GM21529 (cell line): ENCODE results near the gene ZNF438.

ENCODE experiments used
- ATAC-seq: cut with Tn5 transposase; IDR thresholded peaks from one replicate; pipeline ENCODE4 v1.9.1; 2021; ENCODE audit not compliant: unreplicated experiment

The ZNF438 gene

DNA sequence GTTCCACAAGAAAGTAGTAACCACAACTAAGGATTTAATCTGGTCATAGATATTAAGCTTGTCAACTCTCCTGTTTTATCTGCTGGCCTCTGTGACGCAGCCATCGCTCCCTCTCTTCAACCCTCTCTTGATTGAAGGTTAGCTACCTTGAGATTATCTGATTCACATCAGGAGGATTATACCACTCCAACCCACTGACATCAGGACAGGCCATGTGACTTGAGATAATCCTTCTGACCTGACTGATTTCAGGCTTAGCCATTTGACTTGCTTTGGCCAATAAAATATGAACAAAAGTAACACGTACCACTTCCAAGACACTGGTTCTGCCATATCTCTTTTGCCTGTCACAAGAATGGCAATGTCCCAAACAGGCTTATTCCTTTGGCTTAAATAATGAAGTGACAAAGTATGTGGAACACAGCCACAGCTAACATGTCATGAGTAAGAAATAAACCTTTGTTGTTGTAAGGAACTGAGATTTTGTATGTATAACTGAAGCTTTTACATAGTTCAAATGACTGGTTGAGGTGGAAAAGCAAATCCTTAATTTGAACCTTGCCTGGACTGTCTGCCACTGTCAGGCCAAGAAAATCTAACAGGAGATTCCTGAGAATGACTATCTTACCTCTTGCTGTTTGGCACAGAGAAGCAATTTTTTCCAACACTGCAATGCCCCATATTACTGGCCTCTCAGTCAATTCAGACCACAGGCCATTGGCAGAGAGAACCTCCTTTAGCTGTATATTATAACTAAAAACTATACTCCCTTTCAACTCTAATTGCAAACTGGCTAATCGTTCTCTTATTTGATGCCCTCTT, 13.9 kb downstream of the ZNF438 start:
- no peak for ATAC-seq

DNA sequence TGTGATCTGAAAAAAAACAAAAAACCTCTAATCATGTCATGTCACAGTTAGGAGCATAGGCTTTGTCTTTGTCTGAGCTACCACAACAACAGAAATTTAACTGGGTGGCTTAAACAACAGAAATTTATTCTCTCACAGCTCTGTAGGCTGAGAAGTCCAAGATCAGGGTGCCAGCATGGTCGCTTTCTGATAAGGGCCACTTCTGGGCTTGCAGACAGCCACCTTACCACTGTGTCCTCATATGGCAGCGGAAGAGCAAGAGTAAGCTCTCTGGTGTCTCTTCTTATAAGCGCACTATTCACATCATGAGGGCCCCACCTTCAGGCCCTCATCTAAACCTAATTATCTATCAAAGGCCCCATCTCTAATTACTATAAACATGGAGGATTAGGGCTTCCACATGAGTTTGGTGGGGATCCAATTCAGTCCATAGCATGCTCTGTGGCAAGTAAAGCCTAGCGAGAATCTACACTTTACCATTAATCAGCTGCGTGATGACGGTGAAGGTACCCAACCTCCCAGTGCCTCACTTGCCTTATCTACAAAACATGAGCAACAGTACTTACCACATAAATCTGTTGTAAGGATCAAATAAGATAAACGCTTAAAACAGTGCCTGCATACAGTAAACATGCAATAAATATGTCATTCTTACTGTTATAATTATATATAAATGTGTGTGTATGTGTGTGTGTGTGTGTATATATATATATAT, 17.3 kb downstream of the ZNF438 start:
- ATAC-seq: no peak

DNA sequence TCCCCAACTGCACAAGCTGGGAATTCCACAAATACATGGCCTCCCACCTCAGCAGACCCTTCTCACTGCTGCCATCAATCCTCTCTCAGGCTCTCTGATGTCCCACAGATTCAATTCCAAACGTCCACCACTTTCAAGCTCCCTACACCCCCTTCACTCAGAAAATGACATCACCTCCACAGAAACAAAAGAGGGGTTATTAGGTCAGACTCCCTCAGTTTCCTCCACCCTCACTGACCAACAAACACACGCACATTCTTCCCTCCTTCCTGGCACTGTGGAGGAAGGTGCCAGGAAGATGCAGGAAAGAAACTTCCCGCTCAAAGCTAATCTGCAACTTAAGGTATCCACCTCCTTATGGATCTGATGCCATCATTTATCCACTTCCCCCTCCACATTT, 18.3 kb downstream of the ZNF438 start:
- ATAC-seq: no peak

DNA sequence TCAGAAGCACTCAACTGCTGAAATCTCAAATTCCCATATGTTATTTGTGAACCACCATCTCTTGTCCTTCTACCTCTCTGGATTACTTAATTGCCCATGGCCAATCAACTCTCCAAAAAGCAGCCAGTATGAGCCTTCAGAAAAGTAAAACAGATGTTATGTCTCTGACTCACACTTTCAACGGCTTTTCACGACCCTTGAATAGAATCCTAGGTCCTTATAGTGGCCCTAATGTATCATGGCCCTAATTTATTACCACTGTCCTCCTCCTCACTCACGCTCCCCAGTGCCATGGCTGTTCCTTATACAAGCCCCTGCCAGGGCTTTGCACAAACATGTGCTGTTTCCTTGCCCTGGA, 20.0 kb downstream of the ZNF438 start:
- no peak for ATAC-seq

DNA sequence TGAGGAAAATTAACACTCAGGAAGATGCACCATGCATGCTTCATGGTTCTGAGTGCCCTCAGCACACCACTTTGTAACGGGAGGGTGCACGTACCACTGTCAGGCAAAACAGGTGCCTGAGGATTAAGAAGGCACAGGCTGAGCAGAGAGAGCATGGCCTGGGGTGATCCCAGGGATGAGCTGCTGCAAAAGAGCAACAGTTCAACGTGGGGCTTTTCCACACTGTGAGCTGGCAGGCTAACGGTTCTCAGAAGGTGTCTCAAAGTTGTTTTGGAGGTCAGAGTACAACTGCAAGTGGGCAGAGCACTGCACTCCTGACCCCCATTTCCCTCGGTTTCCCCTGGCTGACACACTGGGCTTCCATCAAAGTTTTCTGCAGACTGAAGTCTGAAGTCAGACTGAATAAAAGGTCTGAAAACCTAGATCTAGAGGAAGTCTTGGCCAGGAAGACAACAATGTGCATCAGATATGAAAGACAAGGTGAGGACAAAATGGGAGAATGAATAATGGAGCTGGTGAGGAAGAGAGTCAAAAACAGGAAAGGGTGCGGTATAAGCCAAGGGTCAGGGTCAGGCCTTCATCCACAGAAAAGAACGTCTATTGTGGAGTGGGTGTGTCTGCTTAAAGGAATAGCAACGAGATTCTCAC, 20.5 kb downstream of the ZNF438 start:
- ATAC-seq: no peak

DNA sequence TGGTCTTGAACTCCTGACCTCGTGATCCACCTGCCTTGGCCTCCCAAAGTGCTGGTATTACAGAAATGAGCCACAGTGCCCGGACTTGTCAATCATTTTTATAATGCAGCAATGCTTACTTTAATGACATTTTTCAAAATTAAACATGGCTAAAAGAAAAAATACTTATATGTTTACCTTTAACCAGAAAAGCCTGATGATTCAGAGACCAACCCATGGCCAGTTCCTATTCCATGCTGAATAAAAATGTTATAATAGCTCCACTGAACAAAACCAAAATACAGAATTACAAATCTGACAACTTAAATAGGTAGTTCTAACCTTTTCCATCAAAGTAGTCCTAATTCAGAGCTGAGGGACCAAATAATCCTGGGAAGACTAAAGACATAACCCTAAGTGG, 21.6 kb downstream of the ZNF438 start:
- ATAC-seq: no peak

DNA sequence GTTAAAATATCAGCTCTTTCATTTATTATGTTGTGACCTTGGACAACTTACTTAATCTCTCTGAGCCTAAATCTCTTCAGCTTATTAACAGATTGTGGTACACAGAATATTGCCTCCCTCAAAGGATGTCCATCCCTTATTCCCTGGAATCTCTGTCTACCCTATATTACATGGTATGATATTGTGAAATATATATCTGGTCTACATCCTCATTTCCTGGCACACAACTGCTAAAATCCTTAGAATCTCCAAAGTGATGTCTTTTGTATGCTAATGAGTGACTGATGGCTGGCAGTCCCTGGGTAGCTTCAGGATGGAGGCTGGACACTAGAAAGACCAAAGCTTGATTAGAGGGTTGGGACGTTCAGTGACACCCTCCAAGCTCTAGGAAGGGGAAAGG, 25.8 kb downstream of the ZNF438 start:
- ATAC-seq: no peak

DNA sequence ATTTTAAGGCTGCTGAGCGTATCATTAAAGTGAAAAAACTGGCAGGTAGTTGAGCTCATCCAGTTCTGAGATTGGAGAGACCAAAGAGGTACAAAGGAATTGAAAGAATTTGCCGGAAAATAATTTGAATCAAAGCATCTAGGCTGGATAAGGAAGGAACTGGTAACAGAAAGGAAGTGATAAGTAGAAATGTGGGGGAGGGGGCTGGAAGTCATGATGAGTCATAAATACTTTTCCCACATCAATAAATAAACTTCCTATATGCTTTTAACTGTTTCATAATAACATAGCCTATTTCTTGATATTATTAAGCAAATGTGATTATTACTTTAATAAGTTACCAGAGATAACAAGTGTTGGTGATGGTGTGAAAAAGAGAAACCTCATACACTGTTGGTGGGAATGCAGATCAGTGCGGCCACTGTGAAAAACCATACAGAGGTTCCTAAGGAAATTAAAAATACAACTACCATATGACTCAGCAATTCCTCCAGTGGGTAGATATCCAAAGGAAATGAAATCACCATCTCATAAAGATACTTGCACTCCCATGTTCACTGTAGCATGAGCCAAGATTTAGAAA, 27.0 kb downstream of the ZNF438 start:
- ATAC-seq: no peak

DNA sequence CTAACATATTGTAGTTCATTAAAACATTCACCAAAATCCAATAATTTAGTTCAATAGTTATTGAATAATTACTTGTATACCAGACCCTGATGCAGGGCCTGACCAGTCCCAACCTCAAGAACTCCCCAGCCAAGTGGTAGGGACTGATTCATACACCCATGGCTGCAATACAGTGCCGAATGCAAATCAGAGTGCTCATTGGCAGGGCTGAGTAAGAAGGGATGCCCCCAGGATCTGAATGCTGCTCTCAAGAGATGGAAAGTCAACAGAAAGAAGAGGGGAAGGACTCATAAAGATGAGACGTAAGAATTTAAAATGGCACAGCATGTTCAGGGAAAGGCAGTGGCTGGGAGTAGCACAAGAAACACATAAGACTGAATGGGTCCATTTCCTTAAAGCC, 29.9 kb downstream of the ZNF438 start:
- ATAC-seq: no peak

DNA sequence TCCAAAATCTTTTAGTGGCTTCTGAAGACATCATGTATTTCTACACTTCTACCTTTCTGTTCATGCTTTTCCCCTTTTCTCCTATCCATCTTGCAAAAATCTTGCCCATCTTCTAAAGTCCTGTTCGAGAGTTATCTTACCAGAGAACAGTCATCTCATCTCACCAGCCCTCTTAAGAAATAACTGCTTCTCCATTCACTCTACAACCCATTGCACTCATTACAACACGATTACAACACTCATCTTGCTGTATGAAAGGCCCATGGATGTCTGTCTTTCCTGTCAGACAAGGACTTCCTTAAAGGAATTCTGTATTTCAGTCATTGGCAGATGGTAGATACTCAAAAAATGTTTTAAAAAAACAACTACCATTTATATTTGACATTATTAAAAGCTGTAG, 30.8 kb downstream of the ZNF438 start:
- ATAC-seq: no peak

DNA sequence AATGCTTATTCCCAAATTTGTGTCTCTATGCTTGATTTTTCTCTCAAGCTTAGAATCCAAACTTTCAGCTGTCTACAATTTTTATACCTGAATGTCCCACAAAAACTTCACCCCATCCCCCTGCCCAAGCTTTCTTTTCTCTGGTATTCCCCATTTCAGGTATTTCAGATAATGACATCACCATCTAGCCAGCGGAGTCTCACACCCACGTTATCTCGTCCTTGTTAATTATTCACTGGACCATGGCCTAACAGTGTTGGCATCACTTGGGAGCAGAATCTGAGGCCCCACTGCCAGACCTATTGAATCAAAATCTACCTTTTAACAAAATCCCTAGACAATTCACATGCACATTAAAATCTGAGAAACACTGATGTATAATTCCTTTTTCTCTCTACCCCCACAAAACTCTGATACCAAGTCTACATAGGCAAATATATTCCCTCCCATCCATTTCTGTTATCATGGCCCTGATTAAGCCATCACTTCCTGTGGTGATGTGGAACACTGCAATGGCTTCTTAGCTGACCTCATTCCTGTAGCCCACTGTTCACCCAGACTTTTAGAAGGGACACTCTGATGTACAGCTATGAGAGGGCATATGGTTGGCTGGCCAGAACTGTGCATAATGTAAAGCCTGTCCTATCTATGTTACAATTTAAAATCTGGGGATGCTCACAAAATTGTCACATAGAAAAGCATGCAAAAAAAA, 31.4 kb downstream of the ZNF438 start:
- ATAC-seq: no peak

DNA sequence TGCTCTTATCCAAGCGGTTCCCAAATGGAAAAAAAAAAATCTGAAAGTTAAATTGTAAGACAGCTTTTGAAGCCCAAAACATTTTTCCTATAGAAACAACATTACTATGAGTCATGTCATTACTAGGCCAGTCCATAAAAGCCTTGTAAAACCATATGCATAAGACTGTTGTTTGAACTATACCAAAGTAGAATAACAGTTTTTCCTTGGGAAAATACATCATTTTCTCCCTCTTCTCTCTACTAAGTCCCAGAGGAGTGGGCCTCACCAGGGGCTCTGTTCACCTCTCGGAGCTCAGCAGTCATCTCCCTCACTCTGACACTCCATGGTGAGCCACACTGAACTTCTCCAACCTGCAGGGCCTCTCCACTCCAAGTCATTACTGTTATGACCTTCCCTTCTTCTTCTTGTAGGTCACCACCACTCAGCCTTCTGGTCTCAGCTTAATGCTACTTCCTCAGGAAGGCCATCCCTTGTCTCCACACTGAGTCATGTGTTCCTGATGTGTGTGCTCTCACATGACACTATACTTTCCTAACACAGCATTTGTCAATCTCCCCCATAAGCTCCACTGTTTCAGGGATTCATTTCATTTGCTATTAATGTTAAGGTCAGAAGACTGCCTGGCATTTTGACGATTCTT, 32.5 kb downstream of the ZNF438 start:
- ATAC-seq: no peak

DNA sequence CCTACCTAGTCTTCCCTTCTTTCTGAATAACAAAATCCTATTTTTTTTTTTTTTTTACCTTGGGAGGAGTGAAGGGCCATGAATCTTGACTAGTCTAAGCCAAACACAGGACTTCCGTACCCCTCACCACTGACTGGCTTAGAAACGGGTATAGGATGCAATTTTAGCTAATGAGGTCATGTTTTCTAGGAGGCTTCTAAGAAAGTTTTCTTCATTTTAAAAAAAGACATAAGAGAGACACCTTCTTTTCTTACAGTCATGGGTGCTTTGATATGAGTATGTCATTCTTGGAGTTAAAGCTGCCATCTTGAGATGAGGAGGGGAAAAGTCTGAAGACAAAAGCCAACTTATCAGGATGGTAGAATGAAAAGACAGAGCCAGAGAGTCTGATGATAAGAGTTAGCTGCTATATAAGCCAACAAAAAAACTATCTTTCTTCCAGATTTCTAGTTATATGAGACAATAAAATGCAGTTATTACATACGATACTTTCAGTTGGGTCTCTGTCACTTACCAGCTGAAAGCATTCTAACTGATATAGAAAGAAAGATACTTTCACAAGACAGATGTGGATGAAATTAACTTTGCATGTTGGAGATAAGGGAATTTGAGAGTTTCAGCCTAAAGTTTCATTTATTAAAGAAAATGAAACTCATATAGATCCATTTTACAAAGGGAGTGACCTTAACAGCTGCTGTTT, 34.0 kb downstream of the ZNF438 start:
- no peak for ATAC-seq

DNA sequence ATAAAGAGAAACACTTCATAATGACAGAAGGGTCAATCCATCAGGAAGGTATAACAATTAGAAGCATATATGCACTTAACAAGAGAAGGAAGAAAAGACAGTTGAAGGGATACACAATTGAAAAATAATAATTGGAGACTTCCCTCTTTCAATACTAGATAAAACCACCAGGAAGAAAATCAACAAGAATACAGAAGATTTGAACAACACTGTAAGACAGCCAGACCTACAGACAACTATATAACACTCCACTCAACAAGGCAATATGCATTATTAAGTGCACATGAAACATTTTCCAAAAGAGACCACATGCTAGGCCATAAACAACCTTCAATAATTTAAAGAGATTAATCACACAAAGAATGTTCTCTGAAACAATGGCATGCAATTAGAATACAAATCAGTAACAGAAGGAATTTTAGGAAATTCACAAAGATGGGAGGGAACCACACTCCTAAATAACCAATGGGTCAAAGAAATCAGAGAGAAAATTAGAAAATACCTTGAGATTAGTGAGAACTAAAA, 35.1 kb downstream of the ZNF438 start:
- no peak for ATAC-seq

DNA sequence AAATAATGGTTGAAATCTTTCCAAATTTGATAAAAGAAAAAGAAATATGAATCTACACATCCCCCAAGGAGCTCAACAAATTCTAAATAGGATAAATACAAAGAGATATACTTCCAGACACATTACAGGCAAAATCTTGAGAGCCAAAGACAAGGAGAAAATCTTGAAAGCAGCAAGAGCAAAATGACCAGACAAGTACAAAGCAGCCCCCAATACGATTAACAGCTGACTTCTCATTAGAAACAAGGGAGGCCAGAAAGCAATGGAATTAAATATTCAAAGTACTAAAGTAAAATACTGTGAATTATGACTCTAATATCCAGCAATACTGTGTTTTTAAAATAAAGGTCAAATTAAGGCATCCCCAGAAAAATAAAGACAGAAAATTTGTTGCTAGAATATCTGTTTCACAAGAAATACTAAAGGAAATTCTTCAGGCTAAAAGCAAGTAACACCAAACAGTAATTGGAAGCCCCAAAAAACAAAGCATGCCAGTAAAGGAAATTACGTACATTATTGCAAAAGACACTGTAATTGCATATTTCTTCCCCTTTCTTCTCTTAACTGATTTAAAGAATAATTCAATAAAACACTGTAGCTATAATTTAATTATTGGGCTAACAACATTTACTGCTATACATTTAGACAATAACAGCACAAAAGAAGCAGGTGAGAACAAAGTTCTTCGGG, 36.4 kb downstream of the ZNF438 start:
- no peak for ATAC-seq

DNA sequence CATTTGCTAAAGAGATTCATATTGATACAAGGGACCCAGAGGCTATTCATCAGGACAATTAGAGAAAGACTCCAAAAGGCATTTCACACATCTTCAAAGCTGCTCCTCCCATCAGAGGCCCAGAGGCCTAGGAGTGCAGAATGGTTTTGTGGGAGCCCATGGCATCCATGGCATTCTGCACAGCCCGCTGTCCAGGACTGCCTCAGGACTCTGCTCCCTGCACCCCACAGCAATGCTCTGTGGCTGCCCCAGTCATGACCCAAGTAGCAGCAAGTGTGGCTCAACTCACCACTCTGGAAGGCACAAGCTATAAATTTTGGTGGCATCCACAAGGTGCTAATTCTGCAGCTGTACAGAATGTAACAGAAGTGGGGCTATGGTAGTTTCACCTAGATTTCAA, 38.5 kb downstream of the ZNF438 start:
- no peak for ATAC-seq

DNA sequence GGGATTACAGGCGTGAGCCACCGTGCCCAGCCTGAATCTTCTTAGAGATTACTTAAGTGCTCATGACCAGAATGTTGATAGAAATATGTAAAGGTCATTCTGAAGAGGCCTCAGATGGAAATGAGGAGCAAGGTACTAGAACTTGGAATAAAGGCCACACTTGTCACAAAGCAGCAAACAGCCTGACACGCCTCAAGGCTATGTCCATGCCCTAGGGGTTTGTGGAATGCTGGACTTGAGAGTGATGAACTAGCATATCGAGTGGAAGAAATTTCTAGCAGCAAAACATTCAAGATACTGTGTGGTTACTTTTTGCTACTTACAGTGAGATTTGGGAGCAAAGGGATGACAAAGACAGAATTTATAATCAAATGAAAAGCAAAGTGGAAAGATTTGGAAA, 39.0 kb downstream of the ZNF438 start:
- ATAC-seq: no peak

DNA sequence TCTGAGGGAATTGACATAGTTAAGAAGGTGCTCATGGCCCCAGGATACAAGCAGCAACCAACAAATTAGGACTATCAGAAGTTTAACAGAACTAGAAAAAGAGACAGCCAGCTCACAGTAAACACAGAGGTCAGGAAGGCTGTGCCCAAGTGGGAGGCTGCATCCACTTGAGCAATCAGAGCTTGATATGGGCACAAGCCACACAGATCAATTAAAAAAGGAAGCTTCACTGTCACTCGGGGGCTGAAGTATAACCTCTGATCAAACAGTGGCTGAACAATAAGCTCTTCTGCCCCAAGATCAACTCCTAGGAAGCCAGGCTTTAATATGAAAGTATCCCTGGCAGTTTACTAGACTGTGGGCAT, 40.0 kb downstream of the ZNF438 start:
- ATAC-seq: no peak

DNA sequence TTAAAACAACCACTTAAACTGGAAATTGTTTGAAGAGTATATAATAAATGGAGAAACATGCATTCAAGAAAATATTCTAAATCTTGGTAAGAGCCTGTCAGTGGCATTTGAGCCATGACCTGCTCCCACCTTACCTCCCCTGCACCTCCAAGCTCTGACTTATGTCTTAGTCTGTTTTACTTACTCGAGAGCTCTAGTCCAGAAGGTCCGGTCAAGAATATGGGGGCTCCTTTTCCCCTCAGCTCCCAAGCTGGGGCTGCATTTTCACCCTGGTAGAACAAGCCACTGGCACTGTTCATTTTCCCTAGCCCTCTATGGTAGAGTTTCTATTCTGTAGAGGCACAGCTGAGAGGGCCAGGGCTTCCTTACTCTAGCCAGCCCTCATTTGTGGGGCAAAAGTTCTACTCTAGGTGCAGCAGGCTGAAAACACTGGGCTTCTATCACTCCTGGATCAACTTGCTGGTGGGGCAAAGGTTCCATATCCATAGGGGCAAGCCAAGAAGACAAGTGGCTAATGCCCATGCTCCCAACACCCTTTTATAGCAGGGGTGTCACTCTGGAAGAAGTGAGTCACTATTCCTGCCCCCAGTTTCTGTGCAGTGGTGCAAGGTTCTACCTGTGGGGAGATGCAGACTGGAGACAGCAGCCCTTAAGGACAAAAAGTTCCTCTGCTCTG, 40.6 kb downstream of the ZNF438 start:
- ATAC-seq: no peak
